Measurements from ENCODE around the gene ADAMTSL1.

ADAMTSL1 gene

DNA sequence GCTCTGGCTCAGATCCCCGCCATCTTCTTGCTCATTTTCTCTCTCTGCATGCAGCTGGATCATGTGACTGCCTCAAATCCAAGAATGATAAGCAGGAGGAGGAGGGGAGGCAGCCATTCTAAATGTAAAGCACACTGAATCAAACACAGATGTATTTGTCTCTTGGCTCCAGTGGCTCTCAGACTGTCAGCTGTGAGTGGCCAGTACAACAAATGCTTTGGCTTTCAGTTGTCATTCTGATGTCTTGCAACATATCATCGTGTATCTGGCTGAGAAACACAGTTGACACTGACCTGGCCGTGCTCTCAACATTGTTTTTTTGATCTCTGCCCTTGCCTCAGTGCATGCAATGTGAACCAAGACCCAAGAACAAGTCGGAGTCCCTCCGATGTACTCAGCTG is 233.1 kb downstream of the ADAMTSL1 start:
- DNase-seq: no peak

DNA sequence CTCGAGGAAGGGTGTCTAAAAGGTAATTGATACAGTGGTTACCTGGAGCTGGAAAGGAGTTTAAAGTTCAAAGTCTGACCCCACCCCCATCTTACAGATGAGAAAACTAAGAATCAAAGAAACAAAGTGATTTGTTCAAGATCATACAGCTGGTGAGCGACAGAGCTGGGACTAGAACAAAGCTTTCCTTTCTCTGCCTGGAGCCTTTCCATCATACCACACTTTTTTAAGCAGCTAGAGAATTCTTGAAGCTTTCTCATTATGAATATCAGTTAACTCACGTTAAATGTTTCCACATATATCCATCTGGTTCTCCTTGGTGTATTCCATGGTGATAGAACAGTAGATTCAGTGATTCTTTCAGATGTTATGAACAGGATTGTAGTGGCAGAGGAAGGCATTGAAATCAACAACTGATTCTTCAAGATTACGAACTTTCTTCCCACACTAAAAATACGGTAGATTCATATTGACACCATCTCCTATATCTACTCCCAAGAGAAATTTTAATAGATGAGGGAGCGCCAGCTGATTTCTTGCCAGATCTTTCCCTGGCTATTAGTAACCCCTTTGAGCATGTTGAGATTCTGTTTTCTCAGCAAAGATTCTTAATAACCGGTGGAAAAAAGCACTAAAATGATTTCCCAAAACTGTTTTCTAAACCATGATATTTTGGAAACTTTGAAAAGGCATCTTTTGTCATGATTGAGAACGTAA is 233.7 kb downstream of the ADAMTSL1 start:
- no peak for DNase-seq

DNA sequence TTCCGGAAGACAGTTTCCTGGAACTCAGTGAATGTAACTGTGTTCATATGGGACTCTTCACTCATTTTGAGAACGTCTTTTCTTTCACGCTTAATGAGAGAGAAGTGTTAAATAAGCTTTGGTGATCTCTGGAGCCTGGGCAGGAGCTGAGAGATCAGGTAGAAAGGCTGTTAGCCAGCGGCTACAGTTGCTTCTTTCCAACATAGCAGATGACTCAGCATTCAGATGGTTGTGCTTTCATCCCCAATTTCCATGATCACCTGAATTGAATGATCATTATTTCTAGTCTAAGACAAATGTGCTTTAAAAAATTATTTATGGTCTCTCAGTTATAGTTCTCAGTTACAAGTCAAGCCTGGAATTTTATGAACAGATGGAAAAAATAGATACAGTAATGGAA is 234.5 kb downstream of the ADAMTSL1 start:
- no peak for DNase-seq

DNA sequence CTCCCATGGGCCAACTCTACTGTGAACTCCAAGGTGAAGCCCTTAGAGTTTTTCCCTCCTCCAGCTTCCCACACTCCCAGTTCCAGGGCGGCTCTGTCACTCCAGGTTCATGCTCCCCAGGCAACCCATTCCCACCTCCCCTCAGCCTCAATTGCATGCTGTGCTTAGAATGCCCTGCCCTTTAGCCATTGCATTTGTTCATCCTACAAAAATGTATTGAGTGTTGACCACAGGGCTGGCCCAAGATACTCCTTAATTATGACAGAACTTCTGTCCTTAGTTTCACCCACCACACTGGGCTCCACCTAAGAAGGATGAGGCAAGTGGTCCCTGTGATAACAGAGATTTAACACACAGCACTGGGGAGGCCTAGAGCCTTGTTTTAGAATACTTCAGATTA is 236.1 kb downstream of the ADAMTSL1 start:
- no peak for DNase-seq

DNA sequence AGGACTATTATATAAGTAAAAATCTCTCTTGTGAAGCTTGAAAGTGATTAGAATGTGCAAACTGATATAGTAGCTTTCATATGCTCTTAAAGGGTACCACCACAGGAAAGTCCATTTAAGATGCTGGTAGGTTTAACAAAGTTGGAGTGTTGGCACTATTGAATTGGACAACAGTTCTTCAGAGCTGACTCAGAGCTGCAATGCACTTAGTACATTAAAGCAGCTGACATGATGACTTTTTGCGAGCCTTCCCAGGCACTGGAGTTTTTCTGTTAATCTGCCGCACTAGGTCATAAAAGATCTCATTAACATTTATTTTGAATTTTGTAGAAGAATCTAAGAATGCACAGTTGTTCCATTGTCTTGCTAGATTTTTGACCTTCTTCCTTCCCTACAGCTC is 243.8 kb downstream of the ADAMTSL1 start:
- no peak for DNase-seq

DNA sequence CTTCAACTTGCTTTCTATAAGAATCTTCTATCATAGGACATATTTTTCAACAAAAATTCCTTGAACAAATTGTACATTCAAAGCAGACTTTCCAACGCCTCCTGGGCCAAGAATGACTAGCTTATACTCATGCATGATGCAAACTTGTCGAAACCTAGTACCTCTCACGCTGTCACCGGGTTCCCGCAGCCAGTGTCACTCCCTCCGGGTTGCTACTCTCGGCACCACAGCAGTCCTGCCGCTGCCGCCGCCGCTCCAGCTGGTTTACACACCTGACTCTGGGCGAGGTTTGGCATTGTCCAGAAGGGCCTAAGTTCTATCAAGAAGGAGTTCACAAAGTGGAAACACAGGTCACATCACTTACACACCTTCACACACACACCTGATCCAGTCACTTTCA is 244.4 kb downstream of the ADAMTSL1 start:
- no peak for DNase-seq

DNA sequence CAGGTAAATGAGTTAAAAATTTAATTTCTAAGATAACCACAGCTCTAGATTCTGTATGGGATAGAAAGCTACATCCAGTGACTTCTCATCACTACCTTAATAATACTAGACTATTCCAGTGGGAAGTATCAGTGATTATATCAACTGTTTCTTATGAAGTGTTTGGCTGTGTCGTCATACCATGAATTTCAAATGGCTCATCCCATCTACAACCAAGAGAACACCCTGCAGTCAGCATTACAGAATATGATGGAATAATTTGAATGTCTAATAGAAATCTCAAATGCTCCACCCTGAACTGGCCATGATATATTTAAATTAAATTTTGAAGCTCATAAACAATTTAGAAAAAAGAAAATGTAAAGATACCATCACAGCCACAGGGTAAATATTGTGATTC is 245.0 kb downstream of the ADAMTSL1 start:
- DNase-seq: no peak

DNA sequence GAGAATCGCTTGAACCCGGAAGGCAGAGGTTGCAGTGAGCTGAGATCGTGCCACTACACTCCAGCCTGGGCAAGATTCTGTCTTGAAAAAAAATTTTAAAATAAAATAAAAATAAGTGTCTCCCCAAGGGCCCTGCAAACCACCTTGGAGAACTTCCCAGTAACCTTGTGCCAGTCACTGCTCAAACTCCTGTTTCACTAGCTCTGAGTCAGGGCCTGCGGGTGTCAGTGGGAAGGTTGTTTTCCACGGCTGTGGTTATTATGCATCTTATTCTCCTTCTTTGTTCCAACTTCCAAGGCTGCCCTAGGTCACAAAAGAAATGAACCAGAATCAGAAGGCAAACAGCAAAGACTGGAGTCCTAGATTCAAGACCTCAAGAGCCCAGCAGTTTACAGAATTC is 246.7 kb downstream of the ADAMTSL1 start:
- no peak for DNase-seq

DNA sequence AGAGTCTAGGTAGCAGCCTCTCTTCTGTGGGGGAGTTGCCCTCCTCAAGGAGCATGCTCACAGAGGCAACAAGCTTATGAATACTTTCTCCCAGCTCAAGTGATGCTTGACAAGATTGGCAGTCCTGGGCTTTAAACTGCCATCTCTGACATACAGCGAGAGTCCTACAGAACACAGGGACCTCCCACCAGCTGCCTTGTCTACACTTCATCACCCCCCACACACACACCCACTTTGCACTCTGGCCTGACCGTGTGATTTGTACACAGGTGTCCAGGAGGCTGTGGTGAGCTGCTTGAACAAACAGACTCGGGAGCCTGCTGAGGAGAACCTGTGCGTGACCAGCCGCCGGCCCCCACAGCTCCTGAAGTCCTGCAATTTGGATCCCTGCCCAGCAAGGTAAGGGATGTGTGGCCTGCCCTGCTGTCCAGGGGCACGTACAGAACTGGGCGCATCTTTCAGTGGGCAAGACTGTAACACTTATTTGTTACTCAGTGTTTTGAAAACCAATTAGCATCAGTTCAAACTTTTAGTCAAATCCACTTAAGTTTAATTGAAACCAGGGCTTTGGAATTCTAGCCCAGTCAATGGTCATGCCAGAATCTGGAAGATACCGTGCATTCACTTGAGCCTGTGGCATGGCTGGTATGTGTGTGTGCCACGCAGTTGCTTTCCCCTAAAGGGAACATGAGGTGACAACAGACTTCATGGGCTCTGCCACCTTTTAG is 247.5 kb downstream of the ADAMTSL1 start:
- no peak for DNase-seq

DNA sequence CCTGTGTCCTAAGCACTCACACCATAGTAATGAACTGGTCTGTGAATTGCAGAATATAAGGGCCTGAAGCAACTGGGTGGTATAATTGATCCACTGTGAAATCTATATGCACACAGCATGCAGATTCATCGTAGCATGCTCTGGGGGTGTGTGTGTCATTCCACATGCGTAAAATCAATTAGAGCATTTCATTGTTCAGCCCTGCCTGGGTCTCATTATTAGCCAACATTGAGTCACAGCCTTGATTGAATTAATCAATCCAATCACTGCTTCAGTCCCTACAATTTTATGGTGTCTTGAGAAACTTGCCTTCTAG is 248.0 kb downstream of the ADAMTSL1 start:
- no peak for DNase-seq

DNA sequence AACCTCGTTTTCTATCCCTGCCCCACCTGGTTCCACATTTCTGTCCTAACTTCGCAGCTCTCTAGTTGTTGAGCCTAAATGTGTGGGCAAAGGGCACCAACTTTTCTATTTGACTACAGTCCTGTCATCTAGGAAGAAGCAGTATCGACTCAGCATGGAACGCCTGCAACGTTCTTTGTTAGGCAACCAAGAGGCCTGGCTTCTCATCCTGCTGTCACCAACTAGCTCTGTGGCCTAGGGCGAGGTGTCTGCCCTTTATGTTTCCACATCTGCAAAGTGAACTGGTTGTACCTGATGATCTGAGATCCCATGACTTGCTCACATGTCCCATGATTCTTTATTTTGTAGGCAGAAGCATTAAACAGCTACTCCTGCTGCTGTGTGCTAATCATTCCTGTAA is 248.9 kb downstream of the ADAMTSL1 start:
- DNase-seq: no peak

DNA sequence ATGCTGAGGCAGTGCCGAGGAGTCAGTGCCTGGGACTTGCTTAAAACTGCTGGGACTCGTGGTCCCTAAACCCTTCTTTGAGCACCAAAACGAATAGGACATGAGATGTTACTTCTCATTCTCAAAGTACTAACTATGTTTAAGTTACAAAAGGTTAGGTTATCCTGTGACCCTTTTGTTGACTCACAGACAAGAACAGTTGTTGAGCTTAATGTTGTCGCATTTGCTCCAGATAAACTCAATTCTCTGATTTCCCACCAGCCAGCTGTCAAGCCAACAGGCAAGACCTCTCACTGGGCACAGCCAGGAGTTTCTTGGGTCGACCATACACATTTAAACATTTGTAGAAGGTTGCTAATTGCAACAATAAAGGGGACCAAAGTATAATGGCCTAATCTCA is 249.4 kb downstream of the ADAMTSL1 start:
- DNase-seq: no peak

DNA sequence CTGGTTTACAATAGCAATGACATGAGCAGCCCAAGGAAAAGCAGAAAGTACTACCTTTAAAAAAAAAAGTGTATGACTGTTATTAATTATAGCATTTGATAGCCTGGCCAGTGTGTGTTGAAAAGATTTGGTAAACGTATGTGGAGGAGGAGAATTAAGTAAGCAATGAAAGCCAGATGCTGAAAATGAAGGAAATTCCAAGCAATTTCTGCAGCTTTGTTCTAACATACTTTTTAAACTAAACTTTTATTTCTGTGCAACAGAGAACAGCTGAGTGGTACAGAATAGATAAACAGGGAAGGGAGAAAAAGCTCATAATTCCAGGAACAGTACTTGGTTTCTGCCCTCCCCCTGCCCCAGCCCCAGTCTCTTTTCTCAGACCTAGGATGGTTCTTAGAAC is 252.6 kb downstream of the ADAMTSL1 start:
- no peak for DNase-seq

DNA sequence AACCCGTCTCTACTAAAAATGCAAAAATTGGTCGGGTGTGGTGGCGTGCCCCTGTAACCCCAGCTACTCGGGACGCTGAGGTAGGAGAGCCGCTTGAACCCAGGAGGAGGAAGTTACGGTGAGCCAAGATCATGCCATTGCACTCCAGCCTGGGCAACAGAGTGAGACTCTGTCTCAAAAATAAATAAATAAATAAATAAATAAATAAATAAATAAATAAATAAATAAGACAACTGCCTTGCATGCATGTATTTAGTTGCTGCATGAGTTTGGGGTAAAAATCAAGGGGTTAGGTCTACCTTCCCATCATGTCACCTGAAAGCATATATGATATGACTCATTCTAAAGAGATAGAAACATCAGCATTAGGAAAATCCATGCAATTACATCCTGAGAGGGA is 254.0 kb downstream of the ADAMTSL1 start:
- no peak for DNase-seq

DNA sequence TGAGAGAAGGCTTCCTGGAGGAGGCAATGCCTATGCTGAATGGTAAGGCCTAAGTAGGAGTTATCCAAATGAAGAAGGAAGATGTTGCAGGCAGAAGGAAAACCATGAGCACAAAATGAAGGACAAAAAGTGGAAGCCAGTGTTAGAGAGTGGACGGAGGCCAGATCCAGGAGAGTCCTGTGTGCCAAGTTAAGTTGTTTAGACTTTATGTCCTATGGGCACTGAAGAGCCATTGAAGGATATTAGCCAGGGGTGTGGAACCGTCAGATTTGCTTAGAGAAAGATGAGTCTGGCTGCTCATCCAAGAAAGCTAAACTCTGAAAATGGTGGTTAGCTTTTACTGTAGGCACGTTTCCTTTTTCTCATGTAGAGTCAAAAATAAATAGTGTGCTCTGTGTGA is 254.7 kb downstream of the ADAMTSL1 start:
- DNase-seq: no peak

DNA sequence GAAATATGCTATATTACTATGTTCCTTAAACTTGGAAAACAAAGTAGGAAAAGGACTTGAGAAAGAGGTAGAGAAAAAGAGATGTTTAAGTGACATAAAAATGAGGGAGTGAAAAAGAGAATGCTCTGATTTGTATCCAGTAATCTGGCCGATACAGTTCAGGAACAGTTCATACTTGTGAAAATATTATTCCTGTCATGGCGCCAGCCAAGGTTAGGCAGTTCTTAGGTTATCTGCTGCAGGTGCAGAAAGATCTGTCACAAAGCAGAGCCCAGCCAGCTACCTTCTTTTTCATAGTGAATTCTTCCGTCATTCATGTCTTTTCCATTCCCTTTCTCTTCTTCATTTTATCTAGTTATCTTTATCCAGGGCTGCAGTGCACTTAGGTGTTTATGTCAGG is 256.3 kb downstream of the ADAMTSL1 start:
- DNase-seq: no peak

DNA sequence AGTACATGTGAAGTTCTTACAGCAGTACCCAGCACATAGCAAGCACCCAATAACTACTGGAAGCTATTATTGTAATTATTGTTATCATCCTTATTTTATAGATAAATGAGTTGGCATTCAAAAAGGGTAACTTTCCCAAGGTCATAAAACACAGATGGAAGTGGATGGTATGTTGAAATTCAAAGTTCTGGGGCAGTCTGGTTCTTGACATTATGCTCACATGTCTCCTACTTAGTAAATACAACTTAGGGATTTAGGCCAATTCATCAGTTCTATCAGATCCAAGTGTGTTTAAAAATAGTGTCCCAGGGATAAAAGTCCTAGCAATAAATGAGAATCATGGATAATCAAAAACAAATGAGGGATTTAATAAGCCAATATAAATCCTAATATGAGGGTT is 265.2 kb downstream of the ADAMTSL1 start:
- DNase-seq: no peak

DNA sequence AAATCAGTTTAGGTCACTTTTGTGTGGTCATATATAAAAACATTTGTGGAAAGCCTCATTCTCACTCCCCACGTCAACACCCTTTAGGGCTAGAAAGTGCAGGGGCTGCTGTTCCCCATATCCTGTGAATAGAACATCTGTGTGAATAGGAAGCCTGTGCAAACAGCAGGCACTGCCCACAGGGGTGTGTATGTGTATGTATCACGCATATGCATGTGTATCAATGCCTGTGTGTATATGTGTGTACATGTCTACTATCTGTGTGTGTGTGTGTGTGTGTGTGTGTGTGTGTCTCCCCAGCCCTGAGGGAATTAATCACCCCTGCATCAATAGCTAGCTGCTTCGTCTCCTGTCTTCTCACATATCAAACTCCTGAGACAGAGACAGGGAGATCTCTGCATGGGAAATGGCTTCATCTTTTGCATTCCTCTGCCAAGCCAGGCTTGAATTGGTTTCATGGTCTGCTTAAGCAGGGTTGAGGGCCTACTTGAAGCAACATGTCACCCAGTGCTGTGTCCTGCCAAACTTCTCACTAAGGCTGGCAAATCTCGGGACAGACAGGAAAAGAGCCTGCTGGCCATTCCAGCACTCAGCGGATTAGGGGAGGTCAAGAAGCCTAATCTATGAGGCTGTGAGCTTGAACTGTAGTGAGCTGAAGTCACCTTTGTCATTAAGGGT is 265.8 kb downstream of the ADAMTSL1 start:
- DNase-seq: no peak

DNA sequence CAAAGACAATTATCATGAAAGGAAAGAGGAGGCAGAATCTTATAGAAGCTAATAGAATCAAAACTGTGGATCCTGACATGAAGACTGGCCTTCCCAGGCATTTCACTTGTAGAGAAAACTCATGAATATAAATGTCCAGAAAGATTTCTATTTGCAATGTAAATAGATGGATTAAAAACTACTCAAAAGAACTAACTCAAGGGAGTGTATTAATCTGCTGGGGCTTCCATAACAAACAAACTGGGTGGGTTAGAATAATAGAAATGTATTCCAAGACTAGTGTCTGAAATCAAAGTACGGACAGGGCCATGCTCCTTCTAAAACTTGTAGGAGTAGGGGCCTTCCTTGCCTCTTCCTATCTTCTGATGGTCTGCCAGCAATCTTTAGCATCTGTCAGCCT is 267.4 kb downstream of the ADAMTSL1 start:
- DNase-seq: no peak

DNA sequence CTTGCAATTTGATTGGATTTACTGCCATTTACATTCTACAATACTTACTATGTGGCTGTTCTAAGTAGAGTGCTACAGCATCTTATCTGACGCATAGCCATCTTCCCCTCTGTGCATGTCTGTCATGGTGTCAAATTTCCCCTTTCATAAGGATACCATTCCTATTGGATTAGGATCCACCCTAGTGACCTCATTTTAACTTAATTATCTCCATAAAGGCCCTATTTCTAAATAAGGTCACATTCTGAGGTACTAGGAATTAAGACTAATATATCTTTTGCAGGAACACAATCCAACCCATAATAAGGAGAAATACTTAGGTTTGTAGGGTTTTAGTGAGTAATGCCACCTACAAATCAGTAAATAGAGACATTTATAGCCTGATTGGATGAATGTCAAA is 268.0 kb downstream of the ADAMTSL1 start:
- no peak for DNase-seq

DNA sequence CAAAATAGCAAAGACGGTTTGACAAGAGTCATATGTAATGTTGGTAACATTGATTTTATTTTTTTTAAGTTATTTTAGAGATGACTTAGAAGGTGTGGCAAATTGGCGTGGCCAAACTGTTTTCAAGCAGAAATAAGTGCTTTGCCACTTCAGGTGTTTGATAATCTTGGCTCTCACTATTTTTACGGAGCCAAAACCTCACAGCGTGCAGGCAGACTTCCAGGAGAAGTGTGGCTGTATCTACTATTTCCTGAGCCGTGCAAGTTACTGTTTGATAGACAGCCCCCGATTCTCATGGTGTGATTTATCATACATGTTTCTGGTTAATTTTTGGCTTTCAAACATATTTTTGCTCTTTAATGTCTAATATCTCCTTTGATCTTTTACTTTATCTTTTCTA is 269.5 kb downstream of the ADAMTSL1 start:
- DNase-seq: no peak

DNA sequence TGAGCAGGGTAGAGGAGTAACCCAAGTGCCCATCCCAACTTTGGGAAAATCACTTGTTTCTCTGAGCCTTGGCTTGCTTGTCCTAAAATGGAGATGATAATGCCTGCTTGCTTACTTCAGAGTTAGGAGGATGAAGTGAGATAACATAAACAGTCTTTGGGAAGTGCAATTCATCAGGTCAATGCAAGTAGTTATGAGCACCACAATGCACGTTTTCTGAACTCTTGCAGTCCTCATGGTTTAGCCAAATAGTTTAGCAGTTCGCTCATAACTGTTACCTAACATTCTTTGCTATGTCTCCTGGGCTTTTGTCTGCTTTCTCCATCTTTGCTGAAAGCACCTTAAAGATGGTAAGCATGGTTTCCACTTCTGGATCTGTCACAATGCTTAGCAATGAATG is 270.0 kb downstream of the ADAMTSL1 start:
- no peak for DNase-seq

DNA sequence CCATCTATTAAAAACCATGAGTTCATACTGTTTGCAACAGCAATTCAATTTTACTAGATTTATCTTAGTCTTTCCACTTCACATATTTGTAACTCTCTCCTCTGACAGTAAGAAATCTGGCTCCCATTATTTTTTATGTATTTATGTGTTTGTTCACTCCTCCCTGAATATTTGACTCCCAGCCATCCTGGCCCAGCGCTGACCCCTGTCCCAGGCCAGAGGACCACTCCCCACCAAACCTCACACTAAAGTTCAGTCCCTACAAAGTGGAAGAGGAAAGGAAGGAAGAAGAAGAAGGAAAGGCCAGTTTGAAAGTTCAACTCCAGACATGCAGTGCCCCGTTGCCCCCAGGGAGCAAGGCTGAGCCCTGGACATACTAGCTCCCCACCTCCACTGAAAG is 271.8 kb downstream of the ADAMTSL1 start:
- DNase-seq: no peak

DNA sequence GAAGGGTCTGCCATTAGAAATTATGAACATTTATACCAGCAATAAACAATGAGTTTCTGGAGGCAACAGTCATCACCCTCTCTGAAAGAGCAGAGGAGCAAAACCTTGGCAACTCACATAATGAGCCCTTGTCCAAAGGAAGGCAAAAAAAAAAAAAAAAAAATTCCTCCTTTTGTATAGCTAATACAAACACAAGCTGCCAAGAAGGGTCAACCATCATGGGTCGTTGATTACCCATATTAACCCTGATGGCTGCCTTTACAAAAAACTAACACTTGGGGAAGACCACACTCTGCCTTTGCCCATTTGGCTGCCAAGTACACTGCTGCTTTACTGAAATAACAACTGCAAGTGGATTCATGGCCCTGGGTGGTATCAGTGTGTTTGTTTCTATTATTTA is 272.7 kb downstream of the ADAMTSL1 start:
- no peak for DNase-seq
